ENCODE data around the gene EXOC8.

GRCh38 chr1:231364192-231364591 lies 26.5 kb upstream of the EXOC8 start:
- TF ChIP-seq CTCF (IDR thresholded peaks at IDR 0.05) (no peak), POLR2A (IDR thresholded peaks at IDR 0.05) (no peak)
